HepG2 (cell line): ENCODE data around the gene PFDN5. TPM values are rescaled to one million over a fixed set of nuclear protein-coding genes. Genes with fewer than 3 reads are reported as not detected.

ENCODE experiments used
- CCAR2 ChIP-seq: fragments of 200-400 bp; formaldehyde crosslinking; optimal IDR thresholded peaks from 2 replicates; pipeline ENCODE3; 2018; ENCODE audit warnings: low read depth, mild to moderate bottlenecking, low read length, moderate library complexity
- EHMT2 ChIP-seq: fragments of 200-600 bp; sonication (generic); IDR thresholded peaks from 2 replicates; pipeline ENCODE4 v1.7.0; 2017; ENCODE audit warnings: antibody characterized with exemption, low read depth, low read length, borderline replicate concordance
- FOXA3 ChIP-seq: IDR thresholded peaks from 2 replicates; pipeline ENCODE4 v1.6.1; 2016; ENCODE audit warnings: missing genetic modification reagents, missing compliant biosample characterization
- HCFC1 ChIP-seq: fragments of 150-350 bp; IDR thresholded peaks from 2 replicates; pipeline ENCODE4 v1.6.1; 2014; ENCODE audit warnings: low read depth, low read length
- NFIC ChIP-seq: IDR thresholded peaks from 2 replicates; pipeline ENCODE4 v1.6.1; 2012; ENCODE audit warnings: mild to moderate bottlenecking, low read length, inconsistent platforms
- RARA ChIP-seq: IDR thresholded peaks from 2 replicates; pipeline ENCODE4 v1.6.1; 2016; ENCODE audit warnings: missing genetic modification reagents, missing compliant biosample characterization
- SETDB1 ChIP-seq: sonication (generic); formaldehyde crosslinking; IDR thresholded peaks from 2 replicates; pipeline ENCODE4 v1.5.1; 2020; ENCODE audit warnings: missing genetic modification reagents, mild to moderate bottlenecking, borderline replicate concordance
- SP140L ChIP-seq: sonication (generic); formaldehyde crosslinking; IDR thresholded peaks from 2 replicates; pipeline ENCODE4 v1.4.0; 2020; ENCODE audit warnings: missing genetic modification reagents, borderline replicate concordance
- TBP ChIP-seq: sonication (generic); formaldehyde crosslinking; IDR thresholded peaks from 2 replicates; pipeline ENCODE4 v1.5.0; 2020; ENCODE audit warnings: missing genetic modification reagents
- ZFAT ChIP-seq: sonication (generic); formaldehyde crosslinking; conservative IDR thresholded peaks from 2 replicates; pipeline ENCODE4 v1.8.1; 2023; ENCODE audit warnings: missing genetic modification reagents, inconsistent platforms
- ZNF367 ChIP-seq: sonication (generic); formaldehyde crosslinking; IDR thresholded peaks from 2 replicates; pipeline ENCODE4 v1.4.0; 2020; ENCODE audit warnings: missing genetic modification reagents, borderline replicate concordance
- ZNF790 ChIP-seq: sonication (generic); formaldehyde crosslinking; IDR thresholded peaks from 2 replicates; pipeline ENCODE4 v1.8.0; 2022; ENCODE audit warnings: missing genetic modification reagents, mild to moderate bottlenecking, borderline replicate concordance
- ZSCAN31 ChIP-seq: sonication (generic); formaldehyde crosslinking; IDR thresholded peaks from 2 replicates; pipeline ENCODE4 v1.5.0; 2020; ENCODE audit warnings: low read depth, mild to moderate bottlenecking, missing genetic modification reagents
- polyA plus RNA-seq, 8 experiments: library from polyadenylated mRNA; depleted of rRNA in 3 of 8; stranded (reverse) in 7 of 8; unstranded in 1 of 8; fragments of >200 nt; fragmentation: Illumina TruSeq in 4 of 8; extraction: Trizol in 4 of 8; gene quantifications; 2 replicates each; pipeline versions ENCODE4 v1.2.1 to v1.2.3, GENCODE V29; 2011 to 2016; ENCODE audit warnings: low read depth in 4 of 8, missing spikeins in 1 of 8, mixed read lengths in 1 of 8; ENCODE audit not compliant: insufficient read depth in 1 of 8
- total RNA-seq, 5 experiments: library from RNA; depleted of rRNA; stranded (reverse); fragments of >200 nt; fragmentation: Illumina TruSeq; extraction: Trizol; gene quantifications; 2 replicates each; pipeline ENCODE4 v1.2.3, GENCODE V29; 2016; ENCODE audit warnings: low read depth in 1 of 5
- TF ChIP-seq, protein P1 (sequence below): sonication (generic); formaldehyde crosslinking; IDR thresholded peaks from 2 replicates; pipeline ENCODE4 v1.8.1; 2023; ENCODE audit warnings: mild to moderate bottlenecking, missing genetic modification reagents, borderline replicate concordance
- TF ChIP-seq, protein P2 (sequence below): sonication (generic); formaldehyde crosslinking; IDR thresholded peaks from one replicate; pipeline ENCODE4 v1.5.1; 2020; ENCODE audit warnings: mild to moderate bottlenecking, missing genetic modification reagents; ENCODE audit errors: not compliant biosample characterization
- TF ChIP-seq, protein P3 (sequence below): sonication (generic); formaldehyde crosslinking; IDR thresholded peaks from 2 replicates; pipeline ENCODE4 v1.4.0; 2020; ENCODE audit warnings: missing genetic modification reagents

PFDN5 gene
- total and polyA plus RNA-seq, 2 of the 13 experiments (the other 11 are each of a cell fraction or from before 2014, with no cell fraction given), result 449 to 462 TPM

DNA sequence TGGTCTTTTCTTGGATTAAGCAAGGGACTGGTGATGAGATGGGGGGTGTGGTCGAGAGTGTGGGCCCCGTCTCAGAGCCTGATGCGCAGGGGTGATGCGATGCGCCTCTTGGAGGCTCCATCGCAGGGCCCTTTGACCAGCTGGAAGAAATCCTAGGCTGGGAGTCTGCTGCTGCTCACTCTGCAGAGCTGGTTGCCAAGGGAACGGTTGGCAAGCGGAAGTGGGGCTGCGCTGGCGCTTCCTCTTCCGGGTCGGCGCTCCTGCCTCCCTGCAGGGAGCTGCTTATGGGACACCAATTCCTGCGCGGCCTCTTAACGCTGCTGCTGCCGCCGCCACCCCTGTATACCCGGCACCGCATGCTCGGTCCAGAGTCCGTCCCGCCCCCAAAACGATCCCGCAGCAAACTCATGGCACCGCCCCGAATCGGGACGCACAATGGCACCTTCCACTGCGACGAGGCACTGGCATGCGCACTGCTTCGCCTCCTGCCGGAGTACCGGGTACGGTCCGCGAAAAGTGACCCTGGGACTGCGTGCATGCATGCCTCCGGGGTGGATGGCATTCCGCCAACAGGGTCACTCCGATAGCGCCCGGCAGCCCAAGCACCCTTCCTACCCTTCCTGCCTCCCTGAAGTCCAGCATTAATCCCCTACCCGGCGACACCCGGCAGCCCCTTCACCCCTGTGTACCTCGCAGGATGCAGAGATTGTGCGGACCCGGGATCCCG lies 4.3 kb downstream of the PFDN5 start, which contains the start of gene MYG1 (continued):
- TF ChIP-seq ZNF367 (CRISPR knock-in tag), result 0 out of 2 replicates have a peak, but pooled peaks have one; percentile 54
- peak; percentile 65 for TF ChIP-seq HCFC1
- no peak; the same call in 1 of the 2 replicates for TF ChIP-seq ZNF790 (CRISPR knock-in tag)
- TF ChIP-seq TBP (CRISPR knock-in tag), result no peak
- TF ChIP-seq, protein P1, sequence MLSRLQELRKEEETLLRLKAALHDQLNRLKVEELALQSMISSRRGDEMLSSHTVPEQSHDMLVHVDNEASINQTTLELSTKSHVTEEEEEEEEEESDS, result peak; percentile 82; the same call in 1 of the 2 replicates
- no peak for TF ChIP-seq SETDB1 (CRISPR knock-in tag)
- TF ChIP-seq RARA (CRISPR knock-in tag), result no peak
- TF ChIP-seq, protein P2, sequence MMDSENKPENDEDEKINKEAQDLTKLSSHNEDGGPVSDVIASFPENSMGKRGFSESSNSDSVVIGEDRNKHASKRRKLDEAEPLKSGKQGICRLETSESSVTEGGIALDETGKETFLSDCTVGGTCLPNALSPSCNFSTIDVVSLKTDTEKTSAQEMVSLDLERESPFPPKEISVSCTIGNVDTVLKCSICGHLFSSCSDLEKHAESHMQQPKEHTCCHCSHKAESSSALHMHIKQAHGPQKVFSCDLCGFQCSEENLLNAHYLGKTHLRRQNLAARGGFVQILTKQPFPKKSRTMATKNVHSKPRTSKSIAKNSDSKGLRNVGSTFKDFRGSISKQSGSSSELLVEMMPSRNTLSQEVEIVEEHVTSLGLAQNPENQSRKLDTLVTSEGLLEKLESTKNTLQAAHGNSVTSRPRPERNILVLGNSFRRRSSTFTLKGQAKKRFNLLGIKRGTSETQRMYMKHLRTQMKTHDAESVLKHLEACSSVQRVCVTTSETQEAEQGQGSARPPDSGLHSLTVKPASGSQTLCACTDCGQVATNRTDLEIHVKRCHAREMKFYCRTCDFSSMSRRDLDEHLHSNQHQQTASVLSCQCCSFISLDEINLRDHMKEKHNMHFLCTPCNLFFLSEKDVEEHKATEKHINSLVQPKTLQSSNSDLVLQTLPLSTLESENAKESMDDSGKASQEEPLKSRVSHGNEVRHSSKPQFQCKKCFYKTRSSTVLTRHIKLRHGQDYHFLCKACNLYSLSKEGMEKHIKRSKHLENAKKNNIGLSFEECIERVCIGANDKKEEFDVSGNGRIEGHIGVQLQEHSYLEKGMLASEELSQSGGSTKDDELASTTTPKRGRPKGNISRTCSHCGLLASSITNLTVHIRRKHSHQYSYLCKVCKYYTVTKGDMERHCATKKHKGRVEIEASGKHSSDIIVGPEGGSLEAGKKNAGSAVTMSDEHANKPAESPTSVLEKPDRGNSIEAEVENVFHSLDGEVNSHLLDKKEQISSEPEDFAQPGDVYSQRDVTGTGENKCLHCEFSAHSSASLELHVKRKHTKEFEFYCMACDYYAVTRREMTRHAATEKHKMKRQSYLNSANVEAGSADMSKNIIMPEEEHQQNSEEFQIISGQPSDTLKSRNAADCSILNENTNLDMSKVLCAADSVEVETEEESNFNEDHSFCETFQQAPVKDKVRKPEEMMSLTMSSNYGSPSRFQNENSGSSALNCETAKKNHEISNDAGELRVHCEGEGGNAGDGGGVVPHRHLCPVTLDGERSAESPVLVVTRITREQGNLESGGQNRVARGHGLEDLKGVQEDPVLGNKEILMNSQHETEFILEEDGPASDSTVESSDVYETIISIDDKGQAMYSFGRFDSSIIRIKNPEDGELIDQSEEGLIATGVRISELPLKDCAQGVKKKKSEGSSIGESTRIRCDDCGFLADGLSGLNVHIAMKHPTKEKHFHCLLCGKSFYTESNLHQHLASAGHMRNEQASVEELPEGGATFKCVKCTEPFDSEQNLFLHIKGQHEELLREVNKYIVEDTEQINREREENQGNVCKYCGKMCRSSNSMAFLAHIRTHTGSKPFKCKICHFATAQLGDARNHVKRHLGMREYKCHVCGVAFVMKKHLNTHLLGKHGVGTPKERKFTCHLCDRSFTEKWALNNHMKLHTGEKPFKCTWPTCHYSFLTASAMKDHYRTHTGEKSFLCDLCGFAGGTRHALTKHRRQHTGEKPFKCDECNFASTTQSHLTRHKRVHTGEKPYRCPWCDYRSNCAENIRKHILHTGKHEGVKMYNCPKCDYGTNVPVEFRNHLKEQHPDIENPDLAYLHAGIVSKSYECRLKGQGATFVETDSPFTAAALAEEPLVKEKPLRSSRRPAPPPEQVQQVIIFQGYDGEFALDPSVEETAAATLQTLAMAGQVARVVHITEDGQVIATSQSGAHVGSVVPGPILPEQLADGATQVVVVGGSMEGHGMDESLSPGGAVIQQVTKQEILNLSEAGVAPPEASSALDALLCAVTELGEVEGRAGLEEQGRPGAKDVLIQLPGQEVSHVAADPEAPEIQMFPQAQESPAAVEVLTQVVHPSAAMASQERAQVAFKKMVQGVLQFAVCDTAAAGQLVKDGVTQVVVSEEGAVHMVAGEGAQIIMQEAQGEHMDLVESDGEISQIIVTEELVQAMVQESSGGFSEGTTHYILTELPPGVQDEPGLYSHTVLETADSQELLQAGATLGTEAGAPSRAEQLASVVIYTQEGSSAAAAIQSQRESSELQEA (CRISPR knock-in tag), result no peak
- TF ChIP-seq CCAR2, result no peak
- TF ChIP-seq, protein P3, sequence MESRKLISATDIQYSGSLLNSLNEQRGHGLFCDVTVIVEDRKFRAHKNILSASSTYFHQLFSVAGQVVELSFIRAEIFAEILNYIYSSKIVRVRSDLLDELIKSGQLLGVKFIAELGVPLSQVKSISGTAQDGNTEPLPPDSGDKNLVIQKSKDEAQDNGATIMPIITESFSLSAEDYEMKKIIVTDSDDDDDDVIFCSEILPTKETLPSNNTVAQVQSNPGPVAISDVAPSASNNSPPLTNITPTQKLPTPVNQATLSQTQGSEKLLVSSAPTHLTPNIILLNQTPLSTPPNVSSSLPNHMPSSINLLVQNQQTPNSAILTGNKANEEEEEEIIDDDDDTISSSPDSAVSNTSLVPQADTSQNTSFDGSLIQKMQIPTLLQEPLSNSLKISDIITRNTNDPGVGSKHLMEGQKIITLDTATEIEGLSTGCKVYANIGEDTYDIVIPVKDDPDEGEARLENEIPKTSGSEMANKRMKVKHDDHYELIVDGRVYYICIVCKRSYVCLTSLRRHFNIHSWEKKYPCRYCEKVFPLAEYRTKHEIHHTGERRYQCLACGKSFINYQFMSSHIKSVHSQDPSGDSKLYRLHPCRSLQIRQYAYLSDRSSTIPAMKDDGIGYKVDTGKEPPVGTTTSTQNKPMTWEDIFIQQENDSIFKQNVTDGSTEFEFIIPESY (CRISPR knock-in tag), result peak; percentile 6; the same call in 1 of the 2 replicates
- TF ChIP-seq NFIC, result no peak
- TF ChIP-seq SP140L (CRISPR knock-in tag), result no peak
- TF ChIP-seq FOXA3 (CRISPR knock-in tag), result no peak
- no peak for TF ChIP-seq ZFAT (CRISPR knock-in tag)
- TF ChIP-seq ZSCAN31 (CRISPR knock-in tag), result peak; percentile 56; the same call in 1 of the 2 replicates
- no peak for TF ChIP-seq EHMT2
